NB4 (cell line): ENCODE results near the gene UBR3.
"Not testable (repeated sequence)": the region's sequence is repeated elsewhere in the genome, so short reads cannot be mapped to it uniquely, and the experiment has no call there.

Experiments used
- DNase-seq: peaks from one replicate; pipeline ENCODE4 v3.0.0; 2010; ENCODE audit warnings: low read depth
- H3K4me3 ChIP-seq: one replicate; pipeline ENCODE4 v1.5.1; 2011; ENCODE audit warnings: mild to moderate bottlenecking, low read depth, low read length, moderate library complexity
- CTCF ChIP-seq: IDR thresholded peaks from one replicate; pipeline ENCODE4 v1.5.1; 2012; ENCODE audit warnings: low read depth, low read length
- MAX ChIP-seq: IDR thresholded peaks from 2 replicates; pipeline ENCODE4 v1.6.1; 2011; ENCODE audit warnings: low read depth, low read length
- MYC ChIP-seq: IDR thresholded peaks from 2 replicates; pipeline ENCODE4 v1.6.1; 2011; ENCODE audit warnings: low read depth, low read length
- POLR2A ChIP-seq: IDR thresholded peaks from 2 replicates; pipeline ENCODE4 v1.6.1; 2011; ENCODE audit warnings: mild to moderate bottlenecking; ENCODE audit not compliant: insufficient read length; ENCODE audit errors: extremely low read depth

Gene UBR3

GRCh38 chr2:169849710-169850109 is 22.5 kb downstream of the UBR3 start:
- no peak overlapping the region for H3K4me3 ChIP-seq
- DNase-seq = no peak
- no peak for TF ChIP-seq CTCF
- no peak for TF ChIP-seq MYC
- TF ChIP-seq MAX = no peak
- TF ChIP-seq POLR2A = no peak

- no peak overlapping the region for H3K4me3 ChIP-seq
- DNase-seq = no peak
- no peak for TF ChIP-seq MAX
- TF ChIP-seq POLR2A = no peak
- no peak for TF ChIP-seq MYC
- no peak for TF ChIP-seq CTCF
These were observed 25.9 kb downstream of the UBR3 start for GRCh38 chr2:169853041-169853668.

GRCh38 chr2:169855281-169856258 is 28.3 kb downstream of the UBR3 start:
- DNase-seq, H3K4me3 ChIP-seq: not testable (repeated sequence)

- H3K4me3 ChIP-seq = no peak overlapping the region
- DNase-seq = no peak
These were observed 32.2 kb downstream of the UBR3 start for GRCh38 chr2:169859423-169859822.

GRCh38 chr2:169860149-169860548 is 32.9 kb downstream of the UBR3 start:
- DNase-seq = no peak
- TF ChIP-seq MAX (no peak), CTCF (no peak), MYC (no peak), POLR2A (no peak)
- no peak overlapping the region for H3K4me3 ChIP-seq

More at GRCh38 chr2:169859423-169859822, 32.2 kb downstream of the UBR3 start:
- no peak for TF ChIP-seq MAX
- no peak for TF ChIP-seq POLR2A
- TF ChIP-seq CTCF = no peak
- TF ChIP-seq MYC = no peak

GRCh38 chr2:169862816-169863215 is 35.6 kb downstream of the UBR3 start:
- no peak overlapping the region for H3K4me3 ChIP-seq
- TF ChIP-seq MYC (no peak), MAX (no peak), CTCF (no peak), POLR2A (no peak)
- no peak for DNase-seq
